GM19452 (cell line): ENCODE data around the gene SRCAP.

Source experiments
- ATAC-seq: cut with Tn5 transposase; IDR thresholded peaks from one replicate; pipeline ENCODE4 v1.9.1; 2021; ENCODE audit not compliant: unreplicated experiment

The SRCAP gene

GRCh38 chr16:30728899-30729672, 30.1 kb downstream of the SRCAP start:
- ATAC-seq = no peak

GRCh38 chr16:30731411-30731810, 32.4 kb downstream of the SRCAP start:
- ATAC-seq = no peak

GRCh38 chr16:30736995-30737793, 38.2 kb downstream of the SRCAP start:
- ATAC-seq = no peak

- no peak for ATAC-seq
Observed at GRCh38 chr16:30737794-30738648, 39.0 kb downstream of the SRCAP start.

GRCh38 chr16:30738984-30739951, 40.3 kb downstream of the SRCAP start:
- no peak for ATAC-seq

GRCh38 chr16:30740364-30741251, 41.6 kb downstream of the SRCAP start:
- no peak for ATAC-seq

GRCh38 chr16:30741461-30741914, 42.5 kb downstream of the SRCAP start:
- ATAC-seq = no peak

GRCh38 chr16:30743716-30744115, 44.7 kb downstream of the SRCAP start:
- no peak for ATAC-seq

GRCh38 chr16:30744183-30744582, 45.2 kb downstream of the SRCAP start:
- ATAC-seq = no peak

GRCh38 chr16:30745082-30745481, 46.1 kb downstream of the SRCAP start:
- no peak for ATAC-seq

GRCh38 chr16:30746638-30747175, 47.7 kb downstream of the SRCAP start:
- ATAC-seq = no peak

- no peak for ATAC-seq
Observed at GRCh38 chr16:30747331-30747730, 48.4 kb downstream of the SRCAP start.

- ATAC-seq = peak; percentile 97
Observed at GRCh38 chr16:30747799-30748633, 49.0 kb downstream of the SRCAP start, which contains the start of gene PHKG2. Gene PHKG2, plus strand, starts transcription at chr16:30748425. Its CDS starts 396 bp downstream, at chr16:30748821.

GRCh38 chr16:30748634-30749445, 49.9 kb downstream of the SRCAP start:
- peak; percentile 3 for ATAC-seq

- no peak for ATAC-seq
Observed at GRCh38 chr16:30750201-30750600, 51.2 kb downstream of the SRCAP start.

- no peak for ATAC-seq
Observed at GRCh38 chr16:30750876-30751465, 52.0 kb downstream of the SRCAP start.

GRCh38 chr16:30753596-30753995, 54.6 kb downstream of the SRCAP start:
- ATAC-seq = no peak
